ENCODE data around the gene CNTNAP2.

- TF ChIP-seq, protein P1, sequence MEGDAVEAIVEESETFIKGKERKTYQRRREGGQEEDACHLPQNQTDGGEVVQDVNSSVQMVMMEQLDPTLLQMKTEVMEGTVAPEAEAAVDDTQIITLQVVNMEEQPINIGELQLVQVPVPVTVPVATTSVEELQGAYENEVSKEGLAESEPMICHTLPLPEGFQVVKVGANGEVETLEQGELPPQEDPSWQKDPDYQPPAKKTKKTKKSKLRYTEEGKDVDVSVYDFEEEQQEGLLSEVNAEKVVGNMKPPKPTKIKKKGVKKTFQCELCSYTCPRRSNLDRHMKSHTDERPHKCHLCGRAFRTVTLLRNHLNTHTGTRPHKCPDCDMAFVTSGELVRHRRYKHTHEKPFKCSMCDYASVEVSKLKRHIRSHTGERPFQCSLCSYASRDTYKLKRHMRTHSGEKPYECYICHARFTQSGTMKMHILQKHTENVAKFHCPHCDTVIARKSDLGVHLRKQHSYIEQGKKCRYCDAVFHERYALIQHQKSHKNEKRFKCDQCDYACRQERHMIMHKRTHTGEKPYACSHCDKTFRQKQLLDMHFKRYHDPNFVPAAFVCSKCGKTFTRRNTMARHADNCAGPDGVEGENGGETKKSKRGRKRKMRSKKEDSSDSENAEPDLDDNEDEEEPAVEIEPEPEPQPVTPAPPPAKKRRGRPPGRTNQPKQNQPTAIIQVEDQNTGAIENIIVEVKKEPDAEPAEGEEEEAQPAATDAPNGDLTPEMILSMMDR (conservative IDR thresholded peaks at IDR 0.05; ENCODE audit: low read depth, low read length): no peak
- no peak for TF ChIP-seq EZH2 (IDR thresholded peaks at IDR 0.05; ENCODE audit: borderline replicate concordance, low read depth, low read length, poor library complexity, severe bottlenecking)
These were observed 1564.9 kb downstream of the CNTNAP2 start for GRCh38 chr7:147681530-147681929.
